OCI-M1 (cell line): ENCODE results near the gene SERPINB13.
"Not testable (repeated sequence)": the region's sequence is repeated elsewhere in the genome, so short reads cannot be mapped to it uniquely, and the experiment has no call there.

Experiments used
- DNase-seq: peaks from one replicate; lab custom pipeline; 2025; lab: John Stamatoyannopoulos, UW

SERPINB13 gene

GRCh38 chr18:63590373-63590772 lies 3.2 kb downstream of the SERPINB13 start:
- peak; percentile 27 for DNase-seq

GRCh38 chr18:63590966-63591695 lies 4.0 kb downstream of the SERPINB13 start:
- DNase-seq, result no peak

GRCh38 chr18:63591725-63592124 lies 4.6 kb downstream of the SERPINB13 start:
- DNase-seq, result no peak

- no peak for DNase-seq
Measured at GRCh38 chr18:63592471-63592870, 5.3 kb downstream of the SERPINB13 start.

GRCh38 chr18:63596964-63597363 lies 9.8 kb downstream of the SERPINB13 start:
- no peak for DNase-seq

- no peak for DNase-seq
Measured at GRCh38 chr18:63603355-63603754, 16.2 kb downstream of the SERPINB13 start.

GRCh38 chr18:63603772-63604171 lies 16.6 kb downstream of the SERPINB13 start:
- DNase-seq, result no peak

GRCh38 chr18:63604791-63605567 lies 17.8 kb downstream of the SERPINB13 start:
- no peak for DNase-seq

GRCh38 chr18:63606526-63606925 lies 19.4 kb downstream of the SERPINB13 start:
- no peak for DNase-seq

GRCh38 chr18:63613420-63613819 lies 26.3 kb downstream of the SERPINB13 start:
- DNase-seq, result no peak

- peak; percentile 21 for DNase-seq
Measured at GRCh38 chr18:63617049-63617914, 30.1 kb downstream of the SERPINB13 start.

- no peak for DNase-seq
Measured at GRCh38 chr18:63617915-63618234, 30.7 kb downstream of the SERPINB13 start.

- DNase-seq, result no peak
Measured at GRCh38 chr18:63619661-63620060, 32.5 kb downstream of the SERPINB13 start.

GRCh38 chr18:63624863-63625262 lies 37.7 kb downstream of the SERPINB13 start:
- DNase-seq, result no peak

- no peak for DNase-seq
Measured at GRCh38 chr18:63626431-63626830, 39.3 kb downstream of the SERPINB13 start.

- no peak for DNase-seq
Measured at GRCh38 chr18:63627819-63628218, 40.7 kb downstream of the SERPINB13 start.

- no peak for DNase-seq
Measured at GRCh38 chr18:63637703-63638102, 50.6 kb downstream of the SERPINB13 start.

- DNase-seq, result not testable (repeated sequence)
Measured at GRCh38 chr18:63641157-63641680, 54.1 kb downstream of the SERPINB13 start.

- not testable (repeated sequence) for DNase-seq
Measured at GRCh38 chr18:63642668-63643356, 55.7 kb downstream of the SERPINB13 start.

GRCh38 chr18:63644142-63644541 lies 57.0 kb downstream of the SERPINB13 start, which contains the start of gene SERPINB4:
Gene SERPINB4 (minus strand): TSS chr18:63644256. CDS start chr18:63643577, 679 bp downstream.
- DNase-seq, result not testable (repeated sequence)

- not testable (repeated sequence) for DNase-seq
Measured at GRCh38 chr18:63644694-63645093, 57.6 kb downstream of the SERPINB13 start.
